K562 (cell line): ENCODE measurements around the gene PSEN1. TPM values are rescaled to one million over a fixed set of nuclear protein-coding genes. Genes with fewer than 3 reads are reported as not detected.

Source experiments
- ATAC-seq: fragments of 200-7000 bp; cut with Tn5 transposase; 3 replicates; pipeline ENCODE4 v1.9.1; 2020; ENCODE audit warnings: moderate library complexity
- BruUV-seq: library from RNA; stranded (reverse); fragments of 400-500 nt; replicated peaks from 2 replicates; lab custom pipeline; 2021; lab: Mats Ljungman, UMichigan
- CTCF ChIA-PET: fragments of 300-600 bp; formaldehyde crosslinking; extraction: SDS; loops from one replicate; lab custom pipeline; 2021; ENCODE audit warnings: low intra/inter-chr PET ratio; lab: Yijun Ruan, JAX
- POLR2A ChIA-PET: fragments of 300-600, 350-650 bp; sonication (Branson Sonifier 250); formaldehyde crosslinking; extraction: SDS; loops from one replicate; lab custom pipeline; 2021; ENCODE audit warnings: antibody characterized with exemption, inconsistent platforms; lab: Yijun Ruan, JAX
- DNase-seq, 4 experiments: peaks; one replicate each; pipeline versions ENCODE4 v3.0.0 to v3.0.0-alpha.2; 2011 to 2018; ENCODE audit warnings: low spot score in 3 of 4, mixed read lengths in 3 of 4; ENCODE audit errors: extremely low read depth in 1 of 4
- FAIRE-seq: peaks from 2 replicates; lab custom pipeline; 2011; peaks lifted over from hg19 to GRCh38; lab: Jason Lieb, UNC
- H2AFZ ChIP-seq: 2 replicates; pipeline ENCODE4 v1.6.0; 2011; ENCODE audit warnings: low read depth, low read length, control low read depth, inconsistent platforms
- H3K27ac ChIP-seq: fragments of 200-600 bp; 3 replicates; pipeline ENCODE4 v1.8.0; 2011; ENCODE audit warnings: low read depth, mild to moderate bottlenecking, control low read depth, inconsistent platforms, low read length, moderate library complexity, mixed read lengths; ENCODE audit errors: extremely low read depth
- H3K27me3 ChIP-seq, 2 experiments: fragments of 300-600 bp in 1 of 2; 2 replicates in 1 of 2; 3 replicates in 1 of 2; pipeline versions ENCODE4 v1.6.0 to v1.8.0; 2011; ENCODE audit warnings: inconsistent platforms in 2 of 2, low read length in 2 of 2, mild to moderate bottlenecking in 1 of 2, mixed read lengths in 1 of 2, moderate library complexity in 1 of 2; ENCODE audit not compliant: control insufficient read depth in 2 of 2, insufficient read depth in 2 of 2
- H3K36me3 ChIP-seq: fragments of 300-600 bp; 3 replicates; pipeline ENCODE4 v1.8.0; 2011; ENCODE audit warnings: mild to moderate bottlenecking, low read length, inconsistent platforms; ENCODE audit not compliant: control insufficient read depth, insufficient read depth
- H3K4me1 ChIP-seq, 2 experiments: fragments of 200-600 bp in 1 of 2; replicated peaks in 1 of 2; 2 replicates in 1 of 2; 3 replicates in 1 of 2; pipeline versions ENCODE4 v1.5.1 to v1.8.0; 2011; ENCODE audit warnings: inconsistent platforms in 2 of 2, low read length in 2 of 2, mild to moderate bottlenecking in 1 of 2, mixed read lengths in 1 of 2, moderate library complexity in 1 of 2; ENCODE audit not compliant: control insufficient read depth in 2 of 2, insufficient read depth in 2 of 2
- H3K4me2 ChIP-seq: 2 replicates; pipeline ENCODE4 v1.6.1; 2011; ENCODE audit warnings: low read length, control low read depth, inconsistent platforms, mixed read lengths; ENCODE audit not compliant: insufficient read depth
- H3K4me3 ChIP-seq: fragments of 200-600 bp; sonication (generic), shearing (Covaris generic); 2 replicates; pipeline ENCODE4 v1.5.1; 2016; ENCODE audit warnings: control low read depth, inconsistent platforms
- H3K79me2 ChIP-seq: fragments of 200-600 bp; 3 replicates; pipeline ENCODE4 v1.8.0; 2011; ENCODE audit warnings: low read length, inconsistent platforms; ENCODE audit not compliant: control insufficient read depth, insufficient read depth
- H3K9ac ChIP-seq, 2 experiments: 2 replicates each; pipeline versions ENCODE4 v1.6.0 to v1.6.1; 2011; ENCODE audit warnings: low read depth in 2 of 2, low read length in 2 of 2, control low read depth in 1 of 2, inconsistent platforms in 1 of 2, mild to moderate bottlenecking in 1 of 2, mixed read lengths in 1 of 2; ENCODE audit not compliant: insufficient read depth in 1 of 2
- H3K9me1 ChIP-seq: one replicate; pipeline ENCODE4 v1.6.0; 2011; ENCODE audit warnings: inconsistent platforms, mild to moderate bottlenecking, low read length, moderate library complexity; ENCODE audit not compliant: control insufficient read depth, insufficient read depth
- H3K9me3 ChIP-seq: replicated peaks from 2 replicates; pipeline ENCODE4 v1.5.1; 2011; ENCODE audit warnings: low read depth, low read length, inconsistent platforms; ENCODE audit not compliant: control insufficient read depth, insufficient read depth
- H4K20me1 ChIP-seq: replicated peaks from 2 replicates; pipeline ENCODE4 v1.6.1; 2011; ENCODE audit warnings: low read length, inconsistent platforms, mixed read lengths; ENCODE audit not compliant: control insufficient read depth, insufficient read depth
- MTA1 ChIP-seq: fragments of 450-650 bp; IDR thresholded peaks from 2 replicates; pipeline ENCODE4 v1.6.1; 2017; ENCODE audit warnings: borderline replicate concordance
- PTBP1 ChIP-seq: fragments of 200-400 bp; formaldehyde crosslinking; IDR thresholded peaks from 2 replicates; pipeline ENCODE4 v1.6.1; 2017; ENCODE audit warnings: low read depth, low read length
- WGBS: fragments of 100-300 bp; shearing (Covaris generic); methylation state at CpG from one replicate; pipeline ENCODE4 v1.1.6; 2016; ENCODE audit warnings: low coverage, mixed read lengths; ENCODE audit not compliant: insufficient coverage; ENCODE audit errors: missing lambda C conversion rate; 5-methylcytosine and 5-hydroxymethylcytosine counted together
- in situ Hi-C: fragments of 300-500 bp; cut with MboI; formaldehyde crosslinking; loops from 4 replicates; pipeline ENCODE4 v1.15.0; 2018; ENCODE audit warnings: inconsistent platforms, mixed read lengths
- intact Hi-C: fragments of 100-400 bp; cut with micrococcal nuclease; formaldehyde crosslinking; loops from 2 replicates; pipeline ENCODE4 v1.14.2; 2022
- polyA plus RNA-seq, 8 experiments: library from polyadenylated mRNA; depleted of rRNA in 4 of 8; stranded (reverse) in 5 of 8; unstranded in 3 of 8; fragments of >200 nt; fragmentation: Nextera tagmentation in 2 of 8; fragmentation: Illumina TruSeq in 1 of 8; extraction: Ambion mirVana in 2 of 8; extraction: Trizol in 1 of 8; gene quantifications; 2 replicates each; pipeline versions ENCODE4 v1.2.1 to v1.2.3, GENCODE V29; 2011 to 2014; ENCODE audit warnings: inconsistent platforms in 1 of 8, missing spikeins in 1 of 8
- total RNA-seq, 7 experiments: library from RNA; depleted of rRNA in 6 of 7; stranded (reverse); fragments of >200 nt in 6 of 7; fragmentation: Illumina TruSeq in 2 of 7; extraction: Trizol in 2 of 7; gene quantifications; 2 replicates each; pipeline versions ENCODE4 v1.2.1 to v1.2.3, GENCODE V29; 2011 to 2021; ENCODE audit warnings: low replicate concordance in 1 of 7
- TF ChIP-seq, protein P1 (sequence below): IDR thresholded peaks from 2 replicates; pipeline ENCODE4 v1.6.1; 2016; ENCODE audit warnings: missing genetic modification characterization, missing compliant biosample characterization

PSEN1 gene
- total and polyA plus RNA-seq, 9 of the 15 experiments (the other 6 are each of a cell fraction or from before 2014, with no cell fraction given), result 6.5 to 25.2 (median 14.3) TPM

DNA sequence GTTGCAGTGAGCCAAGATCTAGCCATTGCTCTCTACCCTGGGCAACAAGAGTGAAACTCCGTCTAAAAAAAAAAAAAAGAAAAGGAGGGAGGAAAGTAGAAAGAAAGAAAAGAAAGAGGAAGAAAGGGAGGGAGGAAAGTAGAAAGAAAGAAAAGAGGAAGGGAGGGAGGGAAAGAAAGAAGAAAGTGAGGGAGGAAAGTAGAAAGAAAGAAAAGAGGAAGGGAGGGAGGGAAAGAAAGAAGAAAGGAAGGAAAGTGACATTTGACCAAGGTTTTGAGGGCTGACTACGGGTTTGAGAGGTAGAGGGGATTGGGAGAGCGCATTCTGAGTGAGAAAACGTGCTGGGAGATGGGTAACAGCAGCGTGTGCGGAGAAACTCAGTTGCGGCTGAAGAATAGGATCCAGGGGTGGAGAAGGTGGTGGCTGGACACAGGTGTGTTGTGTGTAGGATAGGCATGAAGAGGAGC is 100.5 kb downstream of the PSEN1 start:
- ChIA-PET CTCF (interaction anchor here (0.7 kb wide), 1 partner anchor 525 kb away, joined by 3 read pairs; no protein-coding TSS in a partner anchor), POLR2A (no interaction called here)
- TF ChIP-seq, protein P1, sequence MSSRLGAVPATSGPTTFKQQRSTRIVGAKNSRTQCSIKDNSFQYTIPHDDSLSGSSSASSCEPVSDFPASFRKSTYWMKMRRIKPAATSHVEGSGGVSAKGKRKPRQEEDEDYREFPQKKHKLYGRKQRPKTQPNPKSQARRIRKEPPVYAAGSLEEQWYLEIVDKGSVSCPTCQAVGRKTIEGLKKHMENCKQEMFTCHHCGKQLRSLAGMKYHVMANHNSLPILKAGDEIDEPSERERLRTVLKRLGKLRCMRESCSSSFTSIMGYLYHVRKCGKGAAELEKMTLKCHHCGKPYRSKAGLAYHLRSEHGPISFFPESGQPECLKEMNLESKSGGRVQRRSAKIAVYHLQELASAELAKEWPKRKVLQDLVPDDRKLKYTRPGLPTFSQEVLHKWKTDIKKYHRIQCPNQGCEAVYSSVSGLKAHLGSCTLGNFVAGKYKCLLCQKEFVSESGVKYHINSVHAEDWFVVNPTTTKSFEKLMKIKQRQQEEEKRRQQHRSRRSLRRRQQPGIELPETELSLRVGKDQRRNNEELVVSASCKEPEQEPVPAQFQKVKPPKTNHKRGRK (tag), result peak; percentile 63
- TF ChIP-seq PTBP1 (no peak), MTA1 (0 out of 2 replicates have a peak, but pooled peaks have one; percentile 28)
- H3K9me3 ChIP-seq, result no peaks in the 10 kb centered on the region
- ATAC-seq, result no peak
- H2AFZ ChIP-seq, result no peak overlapping the region
- BruUV-seq, result no TSS peak
- peaks cover 5 to 30% of the 10 kb centered on the region in 2 experiments; a peak in 4 of 5 replicates for H3K4me1 ChIP-seq
- no peak for FAIRE-seq
- no peak overlapping the region for H3K27ac ChIP-seq
- intact Hi-C loops (loop anchor here (5.0 kb wide), 1 partner anchor 236 kb away; no protein-coding TSS in a partner anchor), in situ Hi-C loops (loop anchor here (10.0 kb wide), 1 partner anchor 722 kb away; no protein-coding TSS in a partner anchor)
- no peak overlapping the region for H3K9ac ChIP-seq
- no peak for DNase-seq
- H3K4me2 ChIP-seq, result no peak overlapping the region
- 14% methylated on average over 6 of the region's 7 CpGs for WGBS
- no peak overlapping the region for H3K4me3 ChIP-seq
- no peaks in the 10 kb centered on the region for H3K79me2 ChIP-seq
- peaks cover 2% of the 10 kb centered on the region for H3K9me1 ChIP-seq
- H3K36me3 ChIP-seq, result no peaks in the 10 kb centered on the region
- H3K27me3 ChIP-seq, result peaks cover 37 to 88% of the 10 kb centered on the region in 2 experiments
- H4K20me1 ChIP-seq, result 0 out of 2 replicates have a peak, but pooled peaks cover 4% of the 10 kb centered on the region
